ENCODE measurements around the gene ARFRP1. TPM values are rescaled to one million over a fixed set of nuclear protein-coding genes. Genes with fewer than 3 reads are reported as not detected.

ARFRP1 gene
- total and polyA plus RNA-seq, 2 donors (not counting 1 experiment from before 2014, with no cell fraction given) = 41.0 to 75.5 TPM

GRCh38 chr20:63694584-63695423, 13.0 kb downstream of the ARFRP1 start:
- DNase-seq = peak; percentile 9
- CTCF ChIA-PET = no interaction called here
- H3K9me3 Mint-ChIP-seq (ENCODE audit: insufficient read depth) = no peaks in the 10 kb centered on the region

More at GRCh38 chr20:63694584-63695423, 13.0 kb downstream of the ARFRP1 start:
- Mint-ChIP-seq H3K4me3 (no peak overlapping the region), H3K27ac (no peak overlapping the region), H3K27me3 (no peaks in the 10 kb centered on the region), H3K4me1 (peaks cover 16% of the 10 kb centered on the region)
- WGBS (ENCODE audit: insufficient coverage) = 98% methylated on average over 37 of the region's 37 CpGs
- Histone ChIP-seq H3K4me2 (replicated peaks; ENCODE audit: low read depth, low read length, poor library complexity, severe bottlenecking) (no peak overlapping the region), H4K20me1 (ENCODE audit: control insufficient read depth, insufficient read depth, low read length, poor library complexity, severe bottlenecking) (peaks cover 51% of the 10 kb centered on the region), H3K9ac (ENCODE audit: low read length) (no peak overlapping the region), H3K9me3 (ENCODE audit: control extremely low read depth in 1 of 3, control insufficient read depth in 2 of 3, insufficient read depth in 1 of 3, low read length in 2 of 3) (peaks cover 0 to 5% (median 0%) of the 10 kb centered on the region in 3 donors), H2AFZ (ENCODE audit: insufficient read depth, low read depth, low read length, poor library complexity, severe bottlenecking) (no peak overlapping the region), H3K79me2 (ENCODE audit: control insufficient read depth, insufficient read depth, low read length) (peaks cover 25% of the 10 kb centered on the region), H3K27ac (ENCODE audit: low read length in 2 of 2) (no peak overlapping the region), H3K27me3 (replicated peaks in 1 of 4; ENCODE audit: control extremely low read depth in 1 of 4, control insufficient read depth in 3 of 4, insufficient read depth in 4 of 4, low read length in 3 of 4) (peaks cover 0 to 3% (median 0%) of the 10 kb centered on the region in 4 experiments), H3K36me3 (replicated peaks in 1 of 2; ENCODE audit: control extremely low read depth in 1 of 2, control insufficient read depth in 1 of 2, extremely low read depth in 1 of 2, insufficient read depth in 2 of 2, low read length in 1 of 2) (peaks cover 0 to 5% of the 10 kb centered on the region in 2 experiments), H3K4me1 (ENCODE audit: control insufficient read depth in 2 of 2, insufficient read depth in 2 of 2, low read length in 2 of 2) (peaks cover 18% of the 10 kb centered on the region in 2 donors), H3K4me3 (ENCODE audit: control extremely low read depth in 1 of 5, extremely low read depth in 1 of 5, insufficient read depth in 1 of 5, low read depth in 2 of 5, low read length in 4 of 5) (no peak overlapping the region)
- TF ChIP-seq EZH2 (IDR thresholded peaks at IDR 0.05; ENCODE audit: borderline replicate concordance, insufficient read depth, low read depth, low read length, poor library complexity, severe bottlenecking) (no peak), CTCF (IDR thresholded peaks at IDR 0.05) (no peak)
- intact Hi-C loops (cut with micrococcal nuclease) = no loop called here
- ATAC-seq (ENCODE audit: low read depth) = no peak
- POLR2A ChIA-PET = no interaction called here
